Left colon (tissue), 2 donors: ENCODE results near the gene WDR1. TPM values are rescaled to one million over a fixed set of nuclear protein-coding genes. Genes with fewer than 3 reads are reported as not detected.

Experiments
- ATAC-seq: fragments of 200-7000 bp; cut with Tn5 transposase; one replicate; pipeline ENCODE4 v1.9.1; 2020; ENCODE audit warnings: mild to moderate bottlenecking, moderate library complexity
- DNase-seq, 2 donors: peaks; one replicate each; pipeline ENCODE4 v3.0.0-alpha.2; 2020
- intact Hi-C, 2 donors: fragments of 100-400 bp; cut with DNase I in 1 of 2; cut with micrococcal nuclease in 1 of 2; formaldehyde crosslinking; loops; one replicate each; pipeline versions ENCODE4 v1.11.2 to v1.14.0; 2022; cut with DNase I, micrococcal nuclease
- long read RNA-seq: library from polyadenylated mRNA; unstranded; transcript quantifications from one replicate; pipeline ENCODE4 v2.0.0, GENCODE V29; 2021
- total RNA-seq, 2 donors: library from RNA; stranded (reverse); fragmentation: NEBNext Ultra II Directional; extraction: Animal tissue kit (Norgen Biotek cat#: 25700); gene quantifications; one replicate each; pipeline ENCODE4 v1.2.1, GENCODE V29; 2021
- donor health status: DM: no; HTN: no; CAD: no.
- donor health status: DM: yes; HTN: yes; CAD: no.

WDR1 gene
- total RNA-seq: 100 to 1,000 TPM; 448 to 457 TPM
- long read RNA-seq, transcript WDR1-203 (15 exons, 3,142 nt): major isoform, 307 of 401 reads
- long read RNA-seq, partial matches to known transcripts: 78 of 401 reads
- long read RNA-seq, other reads (novel, unspliced or antisense): 12 of 401 reads

- DNase-seq (peak; percentile 97), ATAC-seq (peak; percentile 83)
- intact Hi-C loops: no loop called here
Measured at GRCh38 chr4:10116569-10117358, at the start of gene WDR1. Gene WDR1, minus strand, starts transcription at chr4:10116799. Its CDS starts 133 bp downstream, at chr4:10116666.

DNA sequence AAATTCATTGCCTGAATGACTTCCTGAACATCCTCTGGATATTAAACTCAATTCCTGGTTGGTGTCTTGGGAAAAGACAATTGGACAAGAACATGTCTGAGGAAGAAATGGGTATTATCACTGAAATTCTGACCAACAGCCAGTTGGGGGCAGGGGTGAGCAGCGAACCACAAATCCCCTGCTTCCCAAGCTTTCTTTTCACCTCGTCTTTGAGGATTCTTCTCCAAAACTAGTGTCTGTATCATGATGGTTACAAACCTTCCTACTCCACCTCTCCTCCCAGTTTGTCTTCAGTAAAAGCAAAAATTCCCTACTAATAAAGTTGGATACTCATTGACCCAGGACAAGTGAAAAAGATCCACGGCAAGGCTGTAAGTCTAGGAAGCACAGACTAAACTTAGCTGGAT lies 48.3 kb upstream of the WDR1 start:
- DNase-seq: peak in 1 of 2 donors; percentile 51
- ATAC-seq: peak; percentile 27
- intact Hi-C loops: no loop called here

DNA sequence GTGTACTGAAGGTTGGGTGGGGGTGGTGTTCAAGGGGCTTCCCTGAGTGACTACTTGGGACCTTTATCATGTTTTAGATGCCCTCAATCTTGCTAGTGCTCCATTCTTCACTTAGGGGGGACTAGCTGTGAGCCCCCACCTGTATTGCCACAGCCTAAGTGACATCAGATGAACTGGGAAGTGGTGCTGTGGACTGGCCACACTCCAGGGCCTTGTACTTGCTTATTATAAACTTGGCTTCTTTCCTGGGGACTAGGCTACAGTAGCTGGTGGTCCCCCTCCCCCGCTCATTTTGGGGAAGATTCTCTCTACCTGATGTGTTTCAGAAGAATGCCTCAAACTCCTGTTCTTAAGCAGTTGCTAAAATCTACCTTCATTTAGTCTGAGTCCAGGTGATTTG lies 46.7 kb upstream of the WDR1 start:
- ATAC-seq (no peak), DNase-seq (no peak)
- intact Hi-C loops: no loop called here

- intact Hi-C loops: no loop called here
- ATAC-seq (peak; percentile 90), DNase-seq (peak; percentile 47 to 54)
Measured at GRCh38 chr4:10162341-10163000, 45.9 kb upstream of the WDR1 start.

GRCh38 chr4:10161840-10162239 lies 45.2 kb upstream of the WDR1 start:
- no peak for DNase-seq
- intact Hi-C loops: no loop called here
- no peak for ATAC-seq

GRCh38 chr4:10161146-10161545 lies 44.5 kb upstream of the WDR1 start:
- intact Hi-C loops: no loop called here
- ATAC-seq (no peak), DNase-seq (no peak)

DNA sequence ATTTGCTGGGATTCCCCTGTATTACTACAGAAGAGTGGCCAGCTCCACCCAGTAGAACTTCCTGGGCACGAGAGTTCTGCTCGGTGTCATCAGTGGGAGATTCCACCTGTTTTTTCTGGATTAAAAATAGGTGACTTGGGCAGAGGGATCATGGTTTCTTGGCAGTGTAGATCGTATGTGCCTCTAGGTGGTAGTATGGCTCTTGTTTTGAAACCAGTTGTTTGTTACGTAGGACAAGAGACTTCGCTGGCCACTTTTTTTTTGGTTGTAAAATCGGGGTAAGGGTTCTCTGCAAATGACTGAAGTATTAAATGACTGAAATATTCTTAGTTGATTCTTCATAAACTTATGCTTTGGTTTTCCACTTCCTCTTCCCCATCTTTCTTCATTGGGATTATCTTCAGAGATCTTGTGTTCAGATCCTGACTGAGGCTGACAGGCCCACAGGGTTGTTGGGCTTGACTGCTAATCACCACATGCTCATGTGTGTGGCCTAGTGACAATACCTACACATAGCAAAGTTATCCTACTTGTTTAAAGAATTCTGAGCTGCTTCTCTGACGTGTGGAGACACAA lies 43.8 kb upstream of the WDR1 start:
- DNase-seq (no peak), ATAC-seq (peak; percentile 31)
- intact Hi-C loops: no loop called here

GRCh38 chr4:10159671-10160070 lies 43.1 kb upstream of the WDR1 start:
- ATAC-seq (no peak), DNase-seq (no peak)
- intact Hi-C loops: loop anchor here in 1 of 2 donors (10.0 kb wide), 2 partner anchors 245 to 385 kb away; no protein-coding TSS in a partner anchor

DNA sequence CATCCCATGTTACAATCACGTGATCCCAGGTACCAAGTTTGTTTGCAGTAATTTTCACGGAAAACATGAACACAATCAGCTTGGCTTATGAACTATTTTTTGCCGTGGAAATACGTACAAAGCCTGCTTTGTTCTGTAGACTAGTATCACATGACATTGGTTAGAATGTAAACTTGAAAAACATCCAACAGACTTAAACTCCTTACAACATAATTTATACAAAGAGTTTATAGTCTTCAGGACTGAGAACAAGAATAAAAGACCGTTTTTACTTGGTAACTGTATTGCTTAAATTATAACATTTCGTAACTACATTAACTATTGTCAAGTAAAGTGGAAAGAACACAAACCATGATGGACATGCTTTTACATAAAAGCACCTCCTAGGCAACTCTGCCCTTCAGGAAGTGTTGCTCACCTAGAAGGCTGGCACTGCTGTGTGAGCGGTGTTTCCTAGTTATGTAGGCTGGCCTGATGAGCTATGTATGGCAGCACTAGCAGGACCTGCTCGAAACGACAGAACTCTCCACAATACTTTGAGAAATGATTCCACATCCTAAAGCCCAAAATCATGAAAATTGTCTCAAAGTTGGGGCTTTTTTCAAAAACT lies 41.8 kb upstream of the WDR1 start:
- ATAC-seq: peak; percentile 44
- DNase-seq: no peak
- intact Hi-C loops: loop anchor here in 1 of 2 donors (10.0 kb wide), 2 partner anchors 246 to 386 kb away; no protein-coding TSS in a partner anchor

DNA sequence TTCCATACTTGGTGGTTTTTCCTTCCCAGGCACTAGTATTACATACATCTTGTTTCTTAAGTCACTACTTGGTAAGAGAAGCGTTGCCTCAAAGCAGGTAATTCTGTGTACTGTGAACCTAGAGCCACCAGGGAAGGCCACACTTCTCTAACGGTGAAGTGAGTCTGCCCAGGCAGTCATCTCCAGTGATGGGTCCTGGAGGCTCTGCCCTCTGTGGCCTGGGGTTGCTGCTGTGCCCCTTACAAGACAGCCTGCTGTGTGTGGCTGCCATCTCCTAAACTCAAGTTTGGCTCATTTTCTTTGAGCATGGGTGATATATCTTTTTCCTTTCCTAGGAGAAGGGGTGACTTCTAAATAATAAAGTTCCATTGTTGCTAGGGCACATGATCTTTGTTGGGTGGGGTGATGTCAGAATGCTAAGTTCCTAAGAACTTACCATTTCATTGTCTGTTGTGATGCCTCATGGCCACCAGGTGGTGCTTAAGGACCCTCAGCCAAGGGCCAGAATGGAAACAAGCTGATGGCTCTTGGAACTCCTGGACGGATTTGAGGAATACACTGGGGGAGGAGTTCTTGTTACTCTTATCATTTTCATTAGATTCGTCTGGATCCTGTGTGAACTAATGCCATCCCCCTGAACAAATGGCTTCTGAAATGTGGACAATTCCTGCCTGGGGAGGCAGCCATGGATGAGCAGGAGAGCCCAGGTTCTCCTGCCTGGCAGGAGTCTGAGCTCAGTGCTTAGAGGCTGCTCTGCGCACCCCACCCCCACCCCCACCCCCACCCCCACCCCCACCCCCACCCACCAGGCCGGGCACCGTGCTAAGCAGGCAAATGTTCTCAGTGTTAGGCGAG lies 41.1 kb upstream of the WDR1 start:
- intact Hi-C loops: loop anchor here in 1 of 2 donors (10.0 kb wide), 2 partner anchors 247 to 387 kb away; no protein-coding TSS in a partner anchor
- DNase-seq: peak; percentile 37 to 38
- peak; percentile 59 for ATAC-seq

DNA sequence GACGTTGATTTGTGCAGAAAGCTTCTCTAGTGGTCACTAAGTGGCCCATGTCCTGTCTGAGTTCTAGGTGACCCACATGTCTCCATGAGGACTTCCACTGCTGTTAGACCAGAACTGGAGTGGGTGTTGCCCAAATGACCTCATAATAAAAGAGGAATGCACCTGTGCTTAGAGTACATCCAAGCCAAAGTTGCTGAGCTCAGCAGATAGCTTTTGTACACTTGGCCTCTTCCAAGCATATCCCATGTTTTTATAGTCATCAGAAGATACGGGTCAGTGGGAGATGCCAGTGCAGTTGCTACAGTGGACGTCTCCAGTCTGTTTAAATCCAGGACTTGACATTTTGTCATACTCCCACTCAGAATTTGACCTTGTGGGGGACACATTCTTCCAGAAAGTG lies 37.6 kb upstream of the WDR1 start:
- intact Hi-C loops: loop anchor here in 1 of 2 donors (10.0 kb wide), 2 partner anchors 251 to 391 kb away; no protein-coding TSS in a partner anchor
- ATAC-seq: no peak
- no peak for DNase-seq

DNA sequence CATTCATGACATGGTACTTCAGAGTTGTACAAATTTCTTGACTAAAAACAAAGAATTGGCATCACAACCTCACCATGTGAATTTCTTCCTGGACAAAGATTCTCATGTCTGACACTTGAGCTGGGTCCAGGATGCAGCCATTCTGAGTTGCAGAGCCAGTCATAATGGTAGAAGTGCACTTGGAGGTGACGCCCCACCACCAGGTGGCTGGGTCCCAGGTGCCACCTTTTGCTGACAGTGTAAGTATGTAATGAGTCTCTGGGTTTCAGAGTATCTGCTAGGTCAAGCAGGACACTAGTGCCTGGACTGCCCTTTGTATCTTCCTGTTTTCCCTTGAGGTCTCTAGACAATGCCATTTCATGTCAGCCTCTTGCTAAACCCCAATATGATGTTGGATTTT lies 36.6 kb upstream of the WDR1 start:
- DNase-seq: no peak
- intact Hi-C loops: loop anchor here in 1 of 2 donors (10.0 kb wide), 2 partner anchors 252 to 392 kb away; no protein-coding TSS in a partner anchor
- no peak for ATAC-seq

- intact Hi-C loops: loop anchor here in 1 of 2 donors (10.0 kb wide), 2 partner anchors 254 to 394 kb away; no protein-coding TSS in a partner anchor
- ATAC-seq (no peak), DNase-seq (no peak)
Measured at GRCh38 chr4:10151182-10151581, 34.6 kb upstream of the WDR1 start.

DNA sequence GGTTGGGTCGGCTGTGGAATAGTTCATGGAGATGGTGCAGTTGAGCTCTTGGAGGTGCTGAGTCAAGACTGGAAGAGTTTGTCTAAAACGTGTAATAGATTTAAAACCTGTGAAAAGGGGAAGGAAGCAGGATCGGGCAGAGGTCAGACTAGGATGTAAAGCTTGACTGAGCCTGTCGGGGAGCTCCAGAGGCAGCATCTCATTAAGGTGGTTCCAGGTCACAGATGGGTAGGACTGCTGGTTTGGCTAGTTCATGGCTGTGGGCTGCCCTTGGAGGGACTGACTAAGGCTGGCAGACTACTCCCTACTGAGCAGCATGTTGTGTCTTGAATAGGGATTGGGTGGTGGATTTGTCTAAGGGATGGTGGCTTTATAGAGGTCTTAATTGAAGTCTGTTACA lies 28.4 kb upstream of the WDR1 start:
- intact Hi-C loops: no loop called here
- no peak for ATAC-seq

DNA sequence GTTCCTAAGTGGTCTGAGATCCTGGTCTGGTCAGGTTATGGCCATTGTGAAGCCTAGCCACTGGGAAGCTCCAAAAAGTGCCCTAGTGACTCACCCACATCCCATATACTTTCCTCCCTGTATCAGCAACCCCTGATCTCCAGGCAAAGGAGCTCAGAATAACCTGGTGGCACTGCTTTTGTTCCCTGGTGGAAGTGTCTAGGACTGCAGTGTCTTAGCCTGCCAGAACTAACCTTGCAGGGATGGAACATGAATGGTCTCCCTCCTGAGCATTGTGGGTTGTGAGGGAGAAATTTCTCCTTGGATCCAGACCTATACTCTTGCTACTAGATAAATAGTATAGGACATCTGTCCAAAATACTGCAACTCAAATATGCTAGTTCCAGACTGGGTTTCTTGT lies 27.9 kb upstream of the WDR1 start:
- no peak for DNase-seq
- ATAC-seq: no peak
- intact Hi-C loops: no loop called here

More for the DNA sequence above, 28.4 kb upstream of the WDR1 start:
- no peak for DNase-seq

DNA sequence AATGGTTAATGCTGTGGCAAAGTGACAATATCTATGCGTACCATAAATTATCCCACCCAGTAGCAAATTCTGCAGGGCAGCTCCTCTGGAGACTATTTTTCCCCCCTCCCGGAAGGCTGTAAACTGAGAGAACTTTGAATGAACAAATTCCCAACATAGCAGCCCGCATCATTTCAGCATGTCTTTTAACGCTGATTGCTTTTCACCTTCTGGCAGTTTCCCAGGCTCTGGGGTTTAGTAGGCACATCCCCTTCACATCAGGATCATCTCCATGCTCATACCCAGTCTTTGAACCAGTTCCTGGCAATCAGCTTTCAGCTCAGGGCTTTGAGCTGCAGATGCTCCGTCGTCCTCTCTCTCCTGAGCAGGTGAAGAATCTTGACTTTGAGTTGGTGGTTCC lies 26.6 kb upstream of the WDR1 start:
- DNase-seq (no peak), ATAC-seq (no peak)
- intact Hi-C loops: no loop called here

GRCh38 chr4:10140866-10141759 lies 24.5 kb upstream of the WDR1 start:
- peak; percentile 18 for ATAC-seq
- no peak for DNase-seq
- intact Hi-C loops: no loop called here
